ENCODE results near the gene FGD6. TPM values are rescaled to one million over a fixed set of nuclear protein-coding genes. Genes with fewer than 3 reads are reported as not detected.
A peak's percentile ranks its signal among the peaks of the same experiment; 100 is the strongest.

The FGD6 gene
- total RNA-seq, 2 donors from 2014 or later: 9.9 to 13.9 TPM

- no peaks in the 10 kb centered on the region for H3K9me3 ChIP-seq
- peak; percentile 12 for DNase-seq (ENCODE audit: low spot score)
These were observed 13.0 kb downstream of the FGD6 start for GRCh38 chr12:95204141-95204866.

GRCh38 chr12:95203487-95204030 lies 13.7 kb downstream of the FGD6 start:
- whole genome bisulfite sequencing: 49% methylated on average over 1 of the region's 1 CpG
- H3K4me3 ChIP-seq: no peak overlapping the region
- no peaks in the 10 kb centered on the region for H3K36me3 ChIP-seq
- peak overlapping the region in 1 of 2 donors; percentile 1 for H3K27ac ChIP-seq
- DNase-seq (ENCODE audit: low spot score): no peak
- H3K27me3 ChIP-seq (replicated peaks; ENCODE audit: insufficient read depth): no peaks in the 10 kb centered on the region
- intact Hi-C loops (cut with DNase I): no loop called here
- H3K4me1 ChIP-seq (replicated peaks): no peaks in the 10 kb centered on the region
- no peaks in the 10 kb centered on the region for H3K9me3 ChIP-seq
- TF ChIP-seq CTCF (IDR thresholded peaks at IDR 0.05) (no peak), POLR2AphosphoS5 (IDR thresholded peaks at IDR 0.05) (no peak), POLR2A (IDR thresholded peaks at IDR 0.05) (no peak)

More at GRCh38 chr12:95204141-95204866, 13.0 kb downstream of the FGD6 start:
- intact Hi-C loops (cut with DNase I): no loop called here
- Histone ChIP-seq H3K27ac (peak overlapping the region; percentile 1 to 8), H3K4me1 (replicated peaks) (no peaks in the 10 kb centered on the region), H3K36me3 (no peaks in the 10 kb centered on the region), H3K4me3 (no peak overlapping the region), H3K27me3 (replicated peaks; ENCODE audit: insufficient read depth) (no peaks in the 10 kb centered on the region)
- TF ChIP-seq POLR2AphosphoS5 (IDR thresholded peaks at IDR 0.05) (no peak), POLR2A (IDR thresholded peaks at IDR 0.05) (no peak), CTCF (IDR thresholded peaks at IDR 0.05) (no peak)
- 75% methylated on average over 11 of the region's 11 CpGs for WGBS

GRCh38 chr12:95202691-95203486 lies 14.4 kb downstream of the FGD6 start:
- peak overlapping the region in 1 of 2 donors; percentile 1 for H3K27ac ChIP-seq
- no peaks in the 10 kb centered on the region for H3K9me3 ChIP-seq
- no peaks in the 10 kb centered on the region for H3K36me3 ChIP-seq
- WGBS: 54% methylated on average over 3 of the region's 3 CpGs
- H3K4me1 ChIP-seq (replicated peaks): no peaks in the 10 kb centered on the region
- DNase-seq (ENCODE audit: low spot score): no peak
- no peak for TF ChIP-seq POLR2AphosphoS5 (IDR thresholded peaks at IDR 0.05)
- no peak for TF ChIP-seq POLR2A (IDR thresholded peaks at IDR 0.05)
- no peak for TF ChIP-seq CTCF (IDR thresholded peaks at IDR 0.05)
- H3K27me3 ChIP-seq (replicated peaks; ENCODE audit: insufficient read depth): no peaks in the 10 kb centered on the region
- no peak overlapping the region for H3K4me3 ChIP-seq
- intact Hi-C loops (cut with DNase I): no loop called here

GRCh38 chr12:95201056-95201670 lies 16.1 kb downstream of the FGD6 start:
- intact Hi-C loops (cut with DNase I): no loop called here
- DNase-seq (ENCODE audit: low spot score): no peak
- no peaks in the 10 kb centered on the region for H3K36me3 ChIP-seq
- TF ChIP-seq CTCF (IDR thresholded peaks at IDR 0.05) (no peak), POLR2A (IDR thresholded peaks at IDR 0.05) (no peak), POLR2AphosphoS5 (IDR thresholded peaks at IDR 0.05) (no peak)
- no peak overlapping the region for H3K4me3 ChIP-seq
- H3K9me3 ChIP-seq: no peaks in the 10 kb centered on the region
- peak overlapping the region; percentile 33 to 35 for H3K27ac ChIP-seq
- no peaks in the 10 kb centered on the region for H3K27me3 ChIP-seq (replicated peaks; ENCODE audit: insufficient read depth)
- H3K4me1 ChIP-seq (replicated peaks): no peaks in the 10 kb centered on the region
- WGBS: 67% methylated on average over 4 of the region's 4 CpGs
